IMR-90 (cell line): ENCODE measurements around the gene PTGES. TPM values are rescaled to one million over a fixed set of nuclear protein-coding genes. Genes with fewer than 3 reads are reported as not detected.

Experiments
- ATAC-seq: fragments of 200-7000 bp; cut with Tn5 transposase; 2 replicates; pipeline ENCODE4 v1.9.1; 2020; ENCODE audit warnings: low read depth, mild to moderate bottlenecking, moderate library complexity
- BruUV-seq: library from RNA; stranded (reverse); fragments of 400-500 nt; replicated peaks from 2 replicates; lab custom pipeline; 2021; lab: Mats Ljungman, UMichigan
- CTCF ChIA-PET: fragments of 300-600 bp; formaldehyde crosslinking; extraction: SDS; loops from one replicate; lab custom pipeline; 2021; ENCODE audit warnings: antibody characterized with exemption; lab: Yijun Ruan, JAX
- POLR2A ChIA-PET: fragments of 300-600 bp; sonication (Branson Sonifier 250); formaldehyde crosslinking; loops from one replicate; lab custom pipeline; 2022; ENCODE audit warnings: antibody characterized with exemption; ENCODE audit not compliant: unreplicated experiment; lab: Charles Lee
- DNase-seq: peaks from one replicate; pipeline ENCODE4 v3.0.0; 2013
- H2AFZ ChIP-seq: replicated peaks from 2 replicates; pipeline ENCODE3; 2013; ENCODE audit warnings: low read length, mild to moderate bottlenecking; ENCODE audit not compliant: poor library complexity
- H2AK5ac ChIP-seq: 2 replicates; pipeline ENCODE4 v1.6.1; 2013; ENCODE audit warnings: low read depth, low read length, inconsistent platforms
- H2AK9ac ChIP-seq: replicated peaks from 2 replicates; pipeline ENCODE3; 2013; ENCODE audit warnings: mild to moderate bottlenecking, low read depth, low read length, moderate library complexity; ENCODE audit not compliant: poor library complexity
- H2BK120ac ChIP-seq: 2 replicates; pipeline ENCODE4 v1.6.1; 2013; ENCODE audit warnings: low read depth, low read length, inconsistent platforms
- H2BK15ac ChIP-seq: 3 replicates; pipeline ENCODE4 v1.6.1; 2013; ENCODE audit warnings: low read depth, low read length, inconsistent platforms
- H2BK20ac ChIP-seq: 2 replicates; pipeline ENCODE4 v1.6.1; 2013; ENCODE audit warnings: low read depth, mild to moderate bottlenecking, inconsistent platforms, low read length, moderate library complexity
- H2BK5ac ChIP-seq: 2 replicates; pipeline ENCODE4 v1.6.1; 2013; ENCODE audit warnings: mild to moderate bottlenecking, low read depth, low read length, inconsistent platforms; ENCODE audit not compliant: poor library complexity, severe bottlenecking
- H3K14ac ChIP-seq: replicated peaks from 2 replicates; pipeline ENCODE4 v1.6.1; 2013; ENCODE audit warnings: low read depth, low read length, inconsistent platforms
- H3K18ac ChIP-seq: 2 replicates; pipeline ENCODE4 v1.6.1; 2013; ENCODE audit warnings: low read depth, low read length, control low read depth
- H3K23ac ChIP-seq: 2 replicates; pipeline ENCODE4 v1.6.1; 2013; ENCODE audit warnings: low read depth, low read length, inconsistent platforms
- H3K27ac ChIP-seq: 2 replicates; pipeline ENCODE4 v1.5.1; 2013; ENCODE audit warnings: mild to moderate bottlenecking, control low read depth, low read length; ENCODE audit not compliant: insufficient read depth
- H3K27me3 ChIP-seq: 2 replicates; pipeline ENCODE4 v1.6.1; 2013; ENCODE audit warnings: low read length; ENCODE audit not compliant: control insufficient read depth, insufficient read depth
- H3K36me3 ChIP-seq: 2 replicates; pipeline ENCODE4 v1.6.1; 2013; ENCODE audit warnings: low read length, mixed read lengths; ENCODE audit not compliant: control insufficient read depth, insufficient read depth
- H3K4ac ChIP-seq: 2 replicates; pipeline ENCODE4 v1.6.1; 2013; ENCODE audit warnings: low read depth, low read length, inconsistent platforms
- H3K4me1 ChIP-seq: 2 replicates; pipeline ENCODE4 v1.6.1; 2013; ENCODE audit warnings: low read length, mixed read lengths; ENCODE audit not compliant: control insufficient read depth, insufficient read depth
- H3K4me2 ChIP-seq: 2 replicates; pipeline ENCODE4 v1.6.1; 2013; ENCODE audit warnings: low read depth, mild to moderate bottlenecking, control low read depth, low read length, moderate library complexity
- H3K4me3 ChIP-seq: 2 replicates; pipeline ENCODE4 v1.5.1; 2013; ENCODE audit warnings: low read depth, mild to moderate bottlenecking, control low read depth, low read length, moderate library complexity; ENCODE audit not compliant: insufficient read depth
- H3K56ac ChIP-seq: 2 replicates; pipeline ENCODE4 v1.6.1; 2013; ENCODE audit warnings: low read length, inconsistent platforms; ENCODE audit not compliant: insufficient read depth; ENCODE audit errors: extremely low read depth
- H3K79me1 ChIP-seq, 2 experiments: 2 replicates each; pipeline ENCODE4 v1.6.1; 2013; ENCODE audit warnings: low read length in 2 of 2, inconsistent platforms in 1 of 2, low read depth in 1 of 2
- H3K9ac ChIP-seq: 2 replicates; pipeline ENCODE4 v1.6.1; 2013; ENCODE audit warnings: low read depth, low read length, control low read depth
- H3K9me1 ChIP-seq: 2 replicates; pipeline ENCODE4 v1.6.1; 2013; ENCODE audit warnings: low read length, inconsistent platforms; ENCODE audit not compliant: insufficient read depth
- H3K9me3 ChIP-seq: 2 replicates; pipeline ENCODE4 v1.6.1; 2013; ENCODE audit warnings: low read length; ENCODE audit not compliant: control insufficient read depth, insufficient read depth
- H4K20me1 ChIP-seq: 2 replicates; pipeline ENCODE4 v1.6.1; 2013; ENCODE audit warnings: low read length, inconsistent platforms; ENCODE audit not compliant: insufficient read depth
- H4K5ac ChIP-seq: 2 replicates; pipeline ENCODE4 v1.6.1; 2013; ENCODE audit warnings: mild to moderate bottlenecking, low read depth, low read length, control low read depth
- H4K8ac ChIP-seq, 2 experiments: 2 replicates each; pipeline ENCODE4 v1.6.1; 2013; ENCODE audit warnings: low read depth in 2 of 2, low read length in 2 of 2, control low read depth in 1 of 2, inconsistent platforms in 1 of 2
- H4K91ac ChIP-seq: 2 replicates; pipeline ENCODE4 v1.6.1; 2013; ENCODE audit warnings: low read depth, low read length, inconsistent platforms; ENCODE audit not compliant: insufficient read depth
- BHLHE40 ChIP-seq: fragments of 150-350 bp; IDR thresholded peaks from 2 replicates; pipeline ENCODE4 v1.6.1; 2016; ENCODE audit warnings: mild to moderate bottlenecking, low read depth, low read length
- CEBPB ChIP-seq: IDR thresholded peaks from 2 replicates; pipeline ENCODE4 v1.6.1; 2012; ENCODE audit warnings: low read depth, low read length, improper control_type of control experiment
- CHD1 ChIP-seq: IDR thresholded peaks from 2 replicates; pipeline ENCODE4 v1.6.1; 2012; ENCODE audit warnings: low read depth, low read length, improper control_type of control experiment
- FOS ChIP-seq: fragments of 150-350 bp; IDR thresholded peaks from 2 replicates; pipeline ENCODE4 v1.6.1; 2016; ENCODE audit warnings: low read depth, low read length
- MAZ ChIP-seq: IDR thresholded peaks from 2 replicates; pipeline ENCODE4 v1.6.1; 2012; ENCODE audit warnings: low read depth, mild to moderate bottlenecking, low read length, improper control_type of control experiment, moderate library complexity, borderline replicate concordance
- MXI1 ChIP-seq: IDR thresholded peaks from 2 replicates; pipeline ENCODE4 v1.6.1; 2012; ENCODE audit warnings: low read depth, mild to moderate bottlenecking, low read length, moderate library complexity, borderline replicate concordance
- NFE2L2 ChIP-seq: fragments of 150-350 bp; IDR thresholded peaks from 2 replicates; pipeline ENCODE4 v1.6.1; 2016; ENCODE audit warnings: low read depth, mild to moderate bottlenecking, low read length
- POLR2A ChIP-seq: IDR thresholded peaks from 2 replicates; pipeline ENCODE4 v1.6.1; 2012; ENCODE audit warnings: mild to moderate bottlenecking, low read depth, low read length
- RCOR1 ChIP-seq: IDR thresholded peaks from 2 replicates; pipeline ENCODE4 v1.6.1; 2012; ENCODE audit warnings: mild to moderate bottlenecking, low read length, improper control_type of control experiment; ENCODE audit not compliant: insufficient replicate concordance
- SMC3 ChIP-seq: fragments of 150-350 bp; IDR thresholded peaks from 2 replicates; pipeline ENCODE4 v1.6.1; 2016; ENCODE audit warnings: low read depth, mild to moderate bottlenecking, antibody characterized with exemption, low read length, moderate library complexity
- USF2 ChIP-seq: fragments of 150-350 bp; IDR thresholded peaks from 2 replicates; pipeline ENCODE4 v1.6.1; 2017; ENCODE audit warnings: mild to moderate bottlenecking, antibody characterized with exemption, low read length, low read depth
- WGBS, 2 experiments: methylation state at CpG; one replicate each; pipeline versions ENCODE4 v1.1.5 to v1.1.7; 2013; ENCODE audit warnings: missing lambda C conversion rate in 2 of 2; ENCODE audit not compliant: insufficient read length in 1 of 2; ENCODE audit errors: extremely low coverage in 2 of 2; 5-methylcytosine and 5-hydroxymethylcytosine counted together
- dilution Hi-C: fragments of 300-500 bp; cut with HindIII; formaldehyde crosslinking; loops from one replicate; pipeline ENCODE4 v1.14.3; 2018; ENCODE audit warnings: low sequenced_read_pairs; ENCODE audit not compliant: unreplicated experiment
- in situ Hi-C: fragments of 300-500 bp; cut with MboI; formaldehyde crosslinking; loops from 3 replicates; pipeline ENCODE4 v1.14.3; 2019; ENCODE audit warnings: low sequenced_read_pairs, inconsistent platforms, mixed read lengths
- intact Hi-C: fragments of 100-400 bp; cut with micrococcal nuclease; formaldehyde crosslinking; loops from 2 replicates; pipeline ENCODE4 v1.10.0; 2022
- polyA plus RNA-seq, 3 experiments: library from polyadenylated mRNA; depleted of rRNA; stranded (reverse); fragments of >200 nt; gene quantifications; 2 replicates each; pipeline ENCODE4 v1.2.3, GENCODE V29; 2012; ENCODE audit warnings: low replicate concordance in 1 of 3
- total RNA-seq: library from RNA; depleted of rRNA; stranded (reverse); fragments of >200 nt; gene quantifications from 2 replicates; pipeline ENCODE4 v1.2.3, GENCODE V29; 2012
- TF ChIP-seq, protein P1 (sequence below): conservative IDR thresholded peaks from 2 replicates; pipeline ENCODE4 v1.5.1; 2012; ENCODE audit warnings: mild to moderate bottlenecking, low read depth, low read length, improper control_type of control experiment

Gene PTGES
- total and polyA plus RNA-seq, 2 of the 4 experiments (the other 2 are of a cell fraction): 3.2 to 6.3 TPM

GRCh38 chr9:129702589-129703520, 50.0 kb downstream of the PTGES start:
- peak overlapping the region; percentile 59 for H3K23ac ChIP-seq
- POLR2A ChIA-PET: no interaction called here
- peak overlapping the region; percentile 35 for H2BK5ac ChIP-seq
- H3K4me1 ChIP-seq: peaks cover 34% of the 10 kb centered on the region
- peak overlapping the region; percentile 58; the same call in 1 of the 2 replicates for H3K14ac ChIP-seq
- no peaks in the 10 kb centered on the region for H3K9me3 ChIP-seq
- peak overlapping the region; percentile 76 for H2AK9ac ChIP-seq
- peak overlapping the region; percentile 74 for H2AK5ac ChIP-seq
- H4K91ac ChIP-seq: peak overlapping the region; percentile 62
- peak overlapping the region; percentile 12 to 62; a peak in 3 of 4 replicates for H4K8ac ChIP-seq
- peak overlapping the region; percentile 51 for H2BK20ac ChIP-seq
- H2AFZ ChIP-seq: peak overlapping the region; percentile 79
- intact Hi-C loops (no loop called here), dilution Hi-C loops (no loop called here), in situ Hi-C loops (no loop called here)
- H3K27ac ChIP-seq: peak overlapping the region; percentile 18
- peak overlapping the region; percentile 21 for H4K5ac ChIP-seq
- peak overlapping the region; percentile 90 for H2BK15ac ChIP-seq
- H3K27me3 ChIP-seq: no peaks in the 10 kb centered on the region
- H3K9ac ChIP-seq: 0 out of 2 replicates have a peak overlapping the region, but pooled peaks have one; percentile 9
- TF ChIP-seq RCOR1 (no peak), CEBPB (no peak), NFE2L2 (no peak), FOS (no peak), SMC3 (no peak), CHD1 (no peak), MAZ (no peak), POLR2A (peak; percentile 31; the same call in 1 of the 2 replicates), MXI1 (peak; percentile 75; the same call in 1 of the 2 replicates), USF2 (peak; percentile 47), BHLHE40 (no peak; the same call in 1 of the 2 replicates)
- TF ChIP-seq, protein P1, sequence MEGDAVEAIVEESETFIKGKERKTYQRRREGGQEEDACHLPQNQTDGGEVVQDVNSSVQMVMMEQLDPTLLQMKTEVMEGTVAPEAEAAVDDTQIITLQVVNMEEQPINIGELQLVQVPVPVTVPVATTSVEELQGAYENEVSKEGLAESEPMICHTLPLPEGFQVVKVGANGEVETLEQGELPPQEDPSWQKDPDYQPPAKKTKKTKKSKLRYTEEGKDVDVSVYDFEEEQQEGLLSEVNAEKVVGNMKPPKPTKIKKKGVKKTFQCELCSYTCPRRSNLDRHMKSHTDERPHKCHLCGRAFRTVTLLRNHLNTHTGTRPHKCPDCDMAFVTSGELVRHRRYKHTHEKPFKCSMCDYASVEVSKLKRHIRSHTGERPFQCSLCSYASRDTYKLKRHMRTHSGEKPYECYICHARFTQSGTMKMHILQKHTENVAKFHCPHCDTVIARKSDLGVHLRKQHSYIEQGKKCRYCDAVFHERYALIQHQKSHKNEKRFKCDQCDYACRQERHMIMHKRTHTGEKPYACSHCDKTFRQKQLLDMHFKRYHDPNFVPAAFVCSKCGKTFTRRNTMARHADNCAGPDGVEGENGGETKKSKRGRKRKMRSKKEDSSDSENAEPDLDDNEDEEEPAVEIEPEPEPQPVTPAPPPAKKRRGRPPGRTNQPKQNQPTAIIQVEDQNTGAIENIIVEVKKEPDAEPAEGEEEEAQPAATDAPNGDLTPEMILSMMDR: no peak
- H3K18ac ChIP-seq: peak overlapping the region; percentile 10; the same call in 1 of the 2 replicates
- peak overlapping the region; percentile 35; the same call in 1 of the 2 replicates for H3K56ac ChIP-seq
- WGBS, 2 experiments: 37% methylated on average over 11 of the region's 19 CpGs; no CpG with 5 or more reads in 1 of the 2 experiments
- peak overlapping the region; percentile 48 for H2BK120ac ChIP-seq
- peak overlapping the region; percentile 73 for H3K4ac ChIP-seq
- H3K79me1 ChIP-seq: peaks cover 41 to 83% of the 10 kb centered on the region in 2 experiments
- ATAC-seq: peak; percentile 31
- H3K9me1 ChIP-seq: peaks cover 26% of the 10 kb centered on the region
- BruUV-seq: no TSS peak
- H3K4me2 ChIP-seq: no peak overlapping the region
- no peaks in the 10 kb centered on the region for H4K20me1 ChIP-seq
- CTCF ChIA-PET: no interaction called here
- no peak overlapping the region for H3K4me3 ChIP-seq
- peak; percentile 88 for DNase-seq
- peaks cover 10% of the 10 kb centered on the region for H3K36me3 ChIP-seq
